Esophagus mucosa (tissue), 1 donor: ENCODE measurements around the gene ANKUB1. TPM values are rescaled to one million over a fixed set of nuclear protein-coding genes. Genes with fewer than 3 reads are reported as not detected.

Source experiments
- ATAC-seq: fragments of 200-7000 bp; cut with Tn5 transposase; one replicate; pipeline ENCODE4 v1.9.1; 2020
- total RNA-seq: library from RNA; stranded (reverse); gene quantifications from one replicate; pipeline ENCODE4 v1.2.4, GENCODE V29; 2023
- donor health status: DM: yes; HTN: yes; CAD: no.

The ANKUB1 gene
- total RNA-seq, 1 donor from 2014 or later = not detected

GRCh38 chr3:149808209-149808829 lies 16.0 kb upstream of the ANKUB1 start:
- ATAC-seq = no peak

GRCh38 chr3:149806171-149806778 lies 13.9 kb upstream of the ANKUB1 start:
- no peak for ATAC-seq

DNA sequence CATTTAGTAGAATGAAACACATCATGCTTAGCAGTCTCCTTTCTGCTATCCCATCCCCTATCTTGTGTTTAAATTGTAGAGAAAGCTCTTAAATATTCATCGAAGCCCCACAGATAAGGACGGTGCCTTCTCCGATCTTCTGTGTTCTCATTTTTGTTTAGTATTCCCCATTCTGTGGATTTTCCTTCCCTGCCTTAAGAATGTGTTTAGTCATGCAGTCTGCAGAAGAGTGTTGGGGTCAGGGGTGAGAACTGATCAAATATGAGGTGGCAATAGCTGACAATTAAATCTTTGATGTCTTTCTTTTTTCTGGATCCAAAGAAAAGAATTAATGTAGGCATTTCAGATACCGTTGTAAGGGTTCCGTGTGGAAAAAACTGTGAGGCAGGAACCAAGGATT lies 9.3 kb upstream of the ANKUB1 start:
- ATAC-seq = no peak

- no peak for ATAC-seq
These were observed 8.8 kb upstream of the ANKUB1 start for GRCh38 chr3:149801195-149801594.

- no peak for ATAC-seq
These were observed 8.3 kb upstream of the ANKUB1 start for GRCh38 chr3:149800693-149801092.

GRCh38 chr3:149796026-149796425 lies 3.7 kb upstream of the ANKUB1 start:
- ATAC-seq = no peak

DNA sequence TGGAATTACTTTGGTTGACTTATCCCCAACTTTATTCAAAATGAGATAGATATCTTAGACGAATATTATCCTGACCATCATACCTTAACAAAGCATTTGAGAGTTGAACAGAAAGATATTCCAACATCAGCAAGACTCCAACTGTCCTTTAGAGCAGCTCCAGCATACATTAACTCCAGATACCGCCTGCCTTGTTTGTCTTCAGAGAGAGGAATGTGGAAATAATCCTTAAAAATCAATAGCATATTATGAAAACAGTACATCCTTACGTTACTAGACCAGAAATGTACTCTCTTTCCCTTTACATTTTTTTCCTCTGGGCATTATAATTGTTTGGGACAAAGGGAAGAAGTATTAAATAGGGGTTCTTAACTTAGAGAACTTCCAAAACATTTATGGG lies 1.7 kb downstream of the ANKUB1 start:
- no peak for ATAC-seq

DNA sequence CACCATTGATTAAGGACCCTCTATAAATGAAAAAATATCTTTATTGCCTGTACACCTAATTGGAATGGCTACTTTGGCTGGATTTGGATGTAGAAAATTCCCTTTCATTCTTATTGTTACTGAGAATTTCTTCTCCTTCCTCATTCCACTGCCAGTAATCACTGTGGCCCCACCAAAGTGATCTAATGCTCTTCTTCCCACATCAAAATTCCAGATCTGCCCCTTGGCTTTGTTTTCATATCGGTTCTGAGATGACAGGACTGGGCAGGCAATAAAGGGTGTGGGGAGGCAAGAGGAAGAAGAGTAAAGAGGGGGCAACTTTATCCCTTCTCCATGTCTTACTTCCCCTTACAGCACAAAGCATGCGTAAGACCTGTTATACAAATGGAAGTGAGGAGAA lies 2.1 kb downstream of the ANKUB1 start:
- no peak for ATAC-seq

DNA sequence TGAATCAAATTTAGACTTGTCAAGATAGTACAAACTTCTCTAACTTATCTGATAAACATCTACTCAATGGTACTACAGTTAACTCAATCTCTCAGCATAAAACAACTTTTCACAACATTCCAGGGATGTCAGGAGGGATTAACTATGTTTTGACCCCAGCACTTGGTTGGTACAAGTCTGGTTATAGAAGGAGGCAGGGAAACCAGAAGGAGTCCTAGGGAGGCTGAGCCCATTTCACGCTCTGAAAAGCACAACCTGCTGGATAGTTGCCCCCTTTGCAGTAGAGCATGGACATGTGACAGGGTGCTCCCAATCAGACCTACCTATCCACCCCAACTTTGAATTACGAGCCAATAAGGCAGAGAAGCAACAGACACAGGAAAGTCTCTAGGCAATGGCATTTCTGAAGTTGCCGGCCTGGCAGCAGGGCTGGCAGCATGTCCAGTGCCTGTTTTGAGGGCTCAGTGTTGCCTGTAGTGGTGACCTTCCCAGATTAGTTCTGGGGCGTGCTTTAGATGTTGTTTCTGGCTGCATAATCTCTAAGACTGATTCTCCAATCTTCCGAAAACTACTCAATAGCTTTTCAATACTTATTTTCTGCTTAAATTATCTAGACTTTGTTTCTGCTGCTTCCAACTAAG lies 8.2 kb downstream of the ANKUB1 start:
- ATAC-seq = no peak

DNA sequence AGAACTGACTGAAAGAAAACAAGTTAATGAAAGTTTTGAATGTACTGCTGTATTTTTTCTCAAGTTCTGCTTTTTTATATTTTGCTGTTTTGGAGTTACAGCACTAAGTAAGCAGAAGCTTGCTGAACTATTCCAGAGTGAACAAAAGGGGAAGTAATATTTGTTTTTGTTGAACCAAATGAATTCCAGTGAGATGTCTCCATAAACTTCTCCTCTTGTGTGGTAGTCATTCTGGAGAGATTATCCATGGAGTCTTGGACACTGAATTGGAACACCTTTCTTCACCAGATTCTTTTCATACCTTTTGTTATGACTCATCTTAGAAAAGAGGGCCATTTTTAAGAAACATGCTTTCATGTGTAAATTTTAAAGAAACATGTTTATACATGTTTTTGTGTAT lies 8.8 kb downstream of the ANKUB1 start:
- no peak for ATAC-seq

- no peak for ATAC-seq
These were observed 10.6 kb downstream of the ANKUB1 start for GRCh38 chr3:149781741-149782140.

DNA sequence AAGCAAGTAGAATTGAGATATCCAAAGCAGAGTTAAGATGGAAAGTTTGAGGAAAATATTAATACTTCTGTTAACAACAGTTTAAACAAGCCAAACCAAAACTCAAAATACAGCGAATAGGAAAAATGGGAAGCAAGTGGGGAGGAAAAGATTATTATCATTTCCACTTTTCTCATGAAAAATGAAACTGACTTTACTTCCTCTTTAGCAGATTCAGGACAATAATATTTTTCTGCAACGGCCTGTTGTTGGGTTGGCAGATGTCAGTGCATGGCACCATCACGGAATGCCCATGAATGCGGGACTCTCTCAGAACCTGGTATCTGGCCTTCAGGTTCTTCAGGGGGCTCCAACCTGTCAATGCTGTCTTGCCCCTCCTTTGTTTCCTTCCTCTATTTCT lies 11.1 kb downstream of the ANKUB1 start:
- no peak for ATAC-seq

DNA sequence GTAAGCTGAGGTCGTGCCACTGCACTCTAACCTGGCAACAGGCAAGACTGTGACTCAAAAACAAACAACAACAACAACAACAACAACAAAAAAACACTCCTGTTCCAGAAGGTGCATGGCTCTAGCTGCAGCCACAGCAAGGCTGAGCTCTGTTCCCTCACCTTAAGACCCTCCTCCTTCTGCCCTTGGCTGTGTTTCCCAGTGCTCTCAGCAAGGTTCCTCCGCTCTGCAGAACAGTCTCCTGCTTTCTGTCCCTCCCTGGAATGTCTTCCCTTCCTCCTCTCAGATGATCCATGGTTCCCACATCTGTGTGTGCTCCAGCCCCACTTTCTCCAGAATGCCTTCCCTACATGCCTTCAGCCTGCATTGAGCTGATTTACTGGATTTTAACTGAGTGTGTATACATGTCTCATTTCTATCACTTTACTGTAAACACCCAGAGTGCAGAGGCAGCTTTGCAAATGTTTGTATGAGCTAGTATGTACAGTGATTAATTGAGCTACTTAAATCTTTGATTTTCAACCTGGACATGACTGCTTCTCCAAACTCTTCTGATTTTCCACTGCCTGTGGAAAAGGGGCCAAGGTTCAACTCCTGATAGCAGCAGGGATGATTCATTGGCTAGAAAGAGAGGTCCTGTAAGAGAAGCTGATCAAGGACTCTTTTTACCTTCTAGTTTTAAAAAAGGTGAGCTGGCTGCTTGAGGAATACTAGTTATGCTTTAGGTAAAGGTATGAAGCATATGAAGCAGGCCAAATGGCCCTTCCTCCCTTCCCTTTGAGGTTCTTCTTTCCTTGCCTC lies 14.7 kb downstream of the ANKUB1 start:
- no peak for ATAC-seq

- ATAC-seq = no peak
These were observed 16.2 kb downstream of the ANKUB1 start for GRCh38 chr3:149776170-149776569.

- no peak for ATAC-seq
These were observed 19.5 kb downstream of the ANKUB1 start for GRCh38 chr3:149772861-149773260.

DNA sequence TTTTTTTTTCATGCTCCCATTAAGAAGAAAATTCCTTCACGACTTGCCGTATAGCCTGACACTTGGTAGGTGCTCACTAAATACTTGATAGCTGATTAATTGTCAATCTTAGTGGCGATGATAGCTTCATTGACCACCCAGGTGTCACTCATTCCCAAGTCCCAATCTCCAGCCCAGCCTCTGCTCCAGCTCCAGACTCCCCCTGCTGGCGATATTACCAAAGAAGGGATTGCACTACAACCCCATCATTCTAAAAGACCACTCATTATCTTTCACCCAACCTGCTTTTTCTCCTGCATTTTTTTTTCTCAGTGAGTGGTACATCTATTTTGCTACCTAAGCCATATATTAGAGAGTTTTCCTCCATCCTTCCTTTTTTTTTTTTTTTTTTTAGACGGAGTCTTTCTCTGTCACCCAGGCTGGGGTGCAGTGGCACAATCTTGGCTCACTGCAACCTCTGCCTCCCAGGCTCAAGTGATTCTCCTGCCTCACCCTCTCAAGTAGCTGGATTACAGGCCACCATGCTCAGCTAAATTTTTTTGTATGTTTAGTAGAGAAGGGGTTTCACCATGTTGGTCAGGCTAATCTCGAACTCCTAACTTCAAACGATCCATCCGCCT lies 20.6 kb downstream of the ANKUB1 start:
- no peak for ATAC-seq

DNA sequence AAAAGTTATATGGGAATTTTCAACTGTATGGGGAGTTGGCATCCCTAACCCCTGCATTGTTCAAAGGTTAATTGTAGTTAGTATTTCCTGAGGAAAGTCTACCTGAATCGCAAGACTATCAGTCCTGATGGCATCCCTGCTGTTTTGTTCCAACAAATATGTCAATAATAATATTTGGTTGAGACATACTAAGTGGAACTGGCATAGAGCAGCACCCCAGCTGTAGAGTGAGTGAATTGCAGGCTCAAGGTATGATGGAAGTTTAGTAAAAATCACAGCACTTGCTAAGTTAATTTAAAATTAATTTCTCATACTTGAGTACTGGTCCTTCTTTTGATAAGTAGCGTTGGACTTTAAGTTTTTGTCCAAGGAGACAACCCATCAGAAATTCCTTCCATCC lies 22.1 kb downstream of the ANKUB1 start:
- ATAC-seq = no peak

GRCh38 chr3:149768704-149769103 lies 23.6 kb downstream of the ANKUB1 start:
- no peak for ATAC-seq

GRCh38 chr3:149767720-149768119 lies 24.6 kb downstream of the ANKUB1 start:
- ATAC-seq = no peak

DNA sequence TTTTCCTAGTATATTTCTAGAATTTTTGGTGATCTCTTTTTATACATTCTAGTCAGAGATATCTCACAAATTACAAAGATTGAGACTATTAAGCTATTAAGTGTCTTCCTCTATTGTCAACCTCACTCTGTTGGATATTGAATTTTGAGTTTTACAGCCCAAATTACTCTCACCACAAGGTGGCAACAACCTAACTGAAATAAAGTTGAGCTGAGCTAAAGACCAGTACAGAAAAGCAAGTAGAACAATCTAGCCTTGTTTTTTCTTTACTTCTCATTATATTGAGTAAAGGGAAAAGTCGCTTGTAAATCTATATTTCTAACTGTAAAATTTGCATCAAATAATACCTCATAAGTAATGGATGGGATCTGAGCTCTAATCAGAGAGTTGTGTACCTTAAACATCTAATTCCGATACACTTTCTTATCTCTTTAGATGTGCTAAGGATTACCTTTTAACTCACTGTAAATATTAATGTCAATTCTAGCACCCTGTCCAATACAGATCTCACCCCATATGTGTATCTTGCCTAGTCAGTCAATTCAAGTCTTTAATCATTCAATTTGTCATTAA lies 26.5 kb downstream of the ANKUB1 start:
- ATAC-seq = no peak

- no peak for ATAC-seq
These were observed 28.1 kb downstream of the ANKUB1 start for GRCh38 chr3:149764302-149764701.

- ATAC-seq = peak; percentile 83
These were observed 28.7 kb downstream of the ANKUB1 start for GRCh38 chr3:149763565-149764195.
